Transverse colon (tissue), 4 donors: Measurements from ENCODE around the gene HBE1.

Experiments used
- CTCF ChIP-seq, 5 experiments: fragments of 200-600 bp in 3 of 5; fragments of 450-650 bp in 2 of 5; sonication (generic) in 3 of 5; IDR thresholded peaks; 1 replicate in 2 of 5; 2 replicates in 3 of 5; pipeline ENCODE4 v1.5.1; 2016 to 2017; ENCODE audit warnings: antibody characterized with exemption in 5 of 5, inconsistent platforms in 3 of 5, mild to moderate bottlenecking in 2 of 5, moderate library complexity in 1 of 5
- POLR2AphosphoS5 ChIP-seq, 3 donors: sonication (generic); formaldehyde crosslinking; IDR thresholded peaks; one replicate each; pipeline ENCODE4 v1.6.1; 2016; ENCODE audit warnings: antibody characterized with exemption in 3 of 3

- no peak for TF ChIP-seq CTCF (IDR thresholded peaks at IDR 0.05)
- no peak for TF ChIP-seq POLR2AphosphoS5 (IDR thresholded peaks at IDR 0.05)
Observed at GRCh38 chr11:5234381-5234834, 35.3 kb downstream of the HBE1 start, which contains the start of gene HBD.
